Naive thymus-derived CD4-positive, alpha-beta T cell (primary cell): ENCODE measurements around the gene DERA. TPM values are rescaled to one million over a fixed set of nuclear protein-coding genes. Genes with fewer than 3 reads are reported as not detected.

ENCODE experiments used
- ATAC-seq: fragments of 150-1000 bp; cut with Tn5 transposase; 2 replicates; pipeline ENCODE4 v1.10.0; 2021; ENCODE audit warnings: mild to moderate bottlenecking, moderate library complexity
- CTCF ChIA-PET: fragments of 350-600 bp; sonication (Branson Sonifier 250); formaldehyde crosslinking; loops from one replicate; lab custom pipeline; 2021; ENCODE audit warnings: antibody characterized with exemption; lab: Charles Lee
- POLR2A ChIA-PET: fragments of 350-600 bp; sonication (Branson Sonifier 250); formaldehyde crosslinking; loops from one replicate; lab custom pipeline; 2021; ENCODE audit warnings: antibody characterized with exemption, inconsistent platforms; lab: Charles Lee
- DNase-seq, 9 donors: peaks; one replicate each; pipeline versions ENCODE4 v3.0.0 to v3.0.0-alpha.2; 2020 to 2022; ENCODE audit warnings: mixed read lengths in 1 of 9
- H3K27ac ChIP-seq: one replicate; pipeline ENCODE4 v1.7.0; 2013; ENCODE audit warnings: mild to moderate bottlenecking, low read depth, low read length, moderate library complexity
- H3K27me3 ChIP-seq, 2 donors: one replicate each; pipeline ENCODE4 v1.7.0; 2013; ENCODE audit warnings: low read length in 2 of 2, mild to moderate bottlenecking in 2 of 2, moderate library complexity in 2 of 2; ENCODE audit not compliant: control insufficient read depth in 2 of 2, insufficient read depth in 2 of 2
- H3K36me3 ChIP-seq, 3 experiments: 1 replicate in 2 of 3; 2 replicates in 1 of 3; pipeline ENCODE4 v1.7.0; 2013; ENCODE audit warnings: low read length in 3 of 3, mild to moderate bottlenecking in 3 of 3, moderate library complexity in 1 of 3; ENCODE audit not compliant: insufficient read depth in 3 of 3, control insufficient read depth in 2 of 3
- H3K4me1 ChIP-seq, 2 donors: one replicate each; pipeline ENCODE4 v1.7.0; 2013; ENCODE audit warnings: low read length in 2 of 2, mild to moderate bottlenecking in 2 of 2, moderate library complexity in 1 of 2; ENCODE audit not compliant: control insufficient read depth in 2 of 2, insufficient read depth in 2 of 2
- H3K4me3 ChIP-seq: 2 replicates; pipeline ENCODE4 v1.7.0; 2013; ENCODE audit warnings: mild to moderate bottlenecking, low read length
- H3K9me3 ChIP-seq, 3 experiments: 1 replicate in 2 of 3; 2 replicates in 1 of 3; pipeline ENCODE4 v1.7.0; 2013; ENCODE audit warnings: low read length in 3 of 3; ENCODE audit not compliant: control insufficient read depth in 2 of 3
- H3K27ac Mint-ChIP-seq, 9 donors: one replicate each; pipeline ENCODE4 v1.8.0; 2020 to 2022; ENCODE audit warnings: mixed read lengths in 9 of 9, mild to moderate bottlenecking in 8 of 9, moderate library complexity in 5 of 9, inconsistent platforms in 2 of 9
- H3K27me3 Mint-ChIP-seq, 5 donors: one replicate each; pipeline ENCODE4 v1.8.0; 2021 to 2022; ENCODE audit warnings: mixed read lengths in 5 of 5, mild to moderate bottlenecking in 1 of 5
- H3K36me3 Mint-ChIP-seq, 5 donors: one replicate each; pipeline ENCODE4 v1.8.0; 2020 to 2022; ENCODE audit warnings: mixed read lengths in 5 of 5, mild to moderate bottlenecking in 3 of 5, inconsistent platforms in 1 of 5
- H3K4me1 Mint-ChIP-seq, 7 donors: one replicate each; pipeline ENCODE4 v1.8.0; 2020 to 2022; ENCODE audit warnings: mixed read lengths in 7 of 7, mild to moderate bottlenecking in 3 of 7, inconsistent platforms in 1 of 7
- H3K4me3 Mint-ChIP-seq, 10 donors: one replicate each; pipeline ENCODE4 v1.8.0; 2020 to 2022; ENCODE audit warnings: mild to moderate bottlenecking in 10 of 10, mixed read lengths in 10 of 10, moderate library complexity in 6 of 10, inconsistent platforms in 2 of 10
- H3K9me3 Mint-ChIP-seq, 11 donors: one replicate each; pipeline ENCODE4 v1.8.0; 2020 to 2022; ENCODE audit warnings: mixed read lengths in 11 of 11, mild to moderate bottlenecking in 4 of 11, inconsistent platforms in 1 of 11, moderate library complexity in 1 of 11
- intact Hi-C, 2 donors: fragments of 100-400 bp; cut with micrococcal nuclease; formaldehyde crosslinking; loops; one replicate each; pipeline ENCODE4 v1.15.1; 2023
- polyA plus RNA-seq, 2 donors: library from polyadenylated mRNA; unstranded; fragments of 300-500 nt; fragmentation: Illumina TruSeq; gene quantifications; one replicate each; pipeline ENCODE4 v1.2.3, GENCODE V29; 2021
- total RNA-seq, 6 experiments: library from RNA in 5 of 6; stranded (reverse) in 5 of 6; gene quantifications; 1 replicate in 5 of 6; 2 replicates in 1 of 6; pipeline ENCODE4 v1.2.3 and lab custom pipeline; 2021 to 2026

Gene DERA
- total and polyA plus RNA-seq, 7 experiments from 2014 or later, result 8.4 to 33.4 (median 14.6) TPM

DNA sequence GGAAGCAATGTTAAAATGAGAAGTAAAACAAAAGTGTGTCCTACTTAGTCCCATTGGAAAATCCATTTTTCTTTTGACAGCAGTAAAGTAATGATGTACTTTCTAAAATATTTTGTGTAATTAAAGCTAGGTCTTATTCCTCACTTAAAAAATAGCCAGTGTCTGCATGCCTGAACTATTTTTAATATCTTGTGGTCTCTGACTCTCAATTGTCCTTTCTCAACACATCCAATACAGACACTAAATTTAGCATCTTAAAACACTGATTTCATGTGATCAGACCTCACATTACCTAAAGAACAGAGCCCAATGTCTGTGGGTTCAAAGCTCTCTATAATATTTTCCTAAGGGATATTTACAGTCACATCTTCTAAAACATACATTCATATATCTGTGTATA lies 108.0 kb downstream of the DERA start:
- Histone ChIP-seq H3K36me3 (no peaks in the 10 kb centered on the region), H3K27me3 (no peaks in the 10 kb centered on the region), H3K27ac (no peak overlapping the region), H3K9me3 (peaks cover 0 to 25% (median 5%) of the 10 kb centered on the region in 3 experiments), H3K4me1 (no peaks in the 10 kb centered on the region), H3K4me3 (no peak overlapping the region)
- H3K9me3 Mint-ChIP-seq, result peaks cover 8 to 69% (median 38%) of the 10 kb centered on the region in 11 donors
- DNase-seq (no peak), ATAC-seq (no peak)
- CTCF ChIA-PET, result no interaction called here
- POLR2A ChIA-PET, result no interaction called here
- H3K27me3 Mint-ChIP-seq, result no peaks in the 10 kb centered on the region
- no peak overlapping the region for H3K4me3 Mint-ChIP-seq
- H3K27ac Mint-ChIP-seq, result no peak overlapping the region
- peaks cover 26 to 88% (median 84%) of the 10 kb centered on the region in 5 donors for H3K36me3 Mint-ChIP-seq
- intact Hi-C loops, result no loop called here
- no peaks in the 10 kb centered on the region for H3K4me1 Mint-ChIP-seq

- intact Hi-C loops, result no loop called here
- Histone ChIP-seq H3K27me3 (no peaks in the 10 kb centered on the region), H3K4me3 (no peak overlapping the region), H3K36me3 (no peaks in the 10 kb centered on the region), H3K27ac (no peak overlapping the region), H3K4me1 (no peaks in the 10 kb centered on the region), H3K9me3 (peaks cover 0 to 17% (median 0%) of the 10 kb centered on the region in 3 experiments)
- POLR2A ChIA-PET, result no interaction called here
- Mint-ChIP-seq H3K4me3 (no peak overlapping the region), H3K36me3 (peaks cover 18 to 85% (median 80%) of the 10 kb centered on the region in 5 donors), H3K27ac (no peak overlapping the region), H3K4me1 (no peaks in the 10 kb centered on the region), H3K9me3 (peaks cover 8 to 60% (median 35%) of the 10 kb centered on the region in 11 donors), H3K27me3 (no peaks in the 10 kb centered on the region)
- CTCF ChIA-PET, result no interaction called here
- no peak for DNase-seq
- no peak for ATAC-seq
These were observed 108.9 kb downstream of the DERA start for GRCh38 chr12:16020031-16020430.

GRCh38 chr12:16021026-16021425 lies 109.9 kb downstream of the DERA start:
- no peaks in the 10 kb centered on the region for H3K4me1 ChIP-seq
- no peaks in the 10 kb centered on the region for H3K36me3 ChIP-seq
- peaks cover 8 to 51% (median 29%) of the 10 kb centered on the region in 11 donors for H3K9me3 Mint-ChIP-seq
- H3K36me3 Mint-ChIP-seq, result peaks cover 15 to 81% (median 74%) of the 10 kb centered on the region in 5 donors
- no peaks in the 10 kb centered on the region for H3K27me3 Mint-ChIP-seq
- CTCF ChIA-PET, result no interaction called here
- H3K4me1 Mint-ChIP-seq, result no peaks in the 10 kb centered on the region
- POLR2A ChIA-PET, result no interaction called here
- DNase-seq (no peak), ATAC-seq (no peak)
- H3K9me3 ChIP-seq, result peaks cover 0 to 17% (median 0%) of the 10 kb centered on the region in 3 experiments
- H3K27ac Mint-ChIP-seq, result no peak overlapping the region
- no peak overlapping the region for H3K4me3 ChIP-seq
- intact Hi-C loops, result no loop called here
- H3K27ac ChIP-seq, result no peak overlapping the region
- no peak overlapping the region for H3K4me3 Mint-ChIP-seq
- no peaks in the 10 kb centered on the region for H3K27me3 ChIP-seq

DNA sequence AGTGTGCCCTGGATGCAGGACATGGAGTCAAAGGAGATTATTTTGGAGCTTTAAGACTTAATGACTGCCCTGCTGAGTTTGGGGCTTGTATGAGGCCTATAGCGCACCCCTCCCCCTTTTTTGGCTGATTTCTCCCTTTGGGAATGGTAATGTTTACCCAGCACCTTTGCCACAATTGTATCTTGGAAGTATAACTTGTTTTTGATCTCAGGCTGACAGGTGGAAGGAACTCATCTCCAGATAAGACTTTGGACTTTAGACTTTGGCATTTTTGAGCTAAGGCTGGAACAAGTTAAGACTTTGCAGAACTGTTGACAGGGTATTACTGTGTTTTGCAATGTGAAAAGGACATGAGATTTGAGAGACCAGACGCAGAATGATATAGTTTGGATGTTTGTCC lies 110.5 kb downstream of the DERA start:
- Mint-ChIP-seq H3K27ac (no peak overlapping the region), H3K4me3 (no peak overlapping the region), H3K27me3 (no peaks in the 10 kb centered on the region), H3K4me1 (no peaks in the 10 kb centered on the region), H3K9me3 (peaks cover 8 to 51% (median 29%) of the 10 kb centered on the region in 11 donors), H3K36me3 (peaks cover 15 to 85% (median 75%) of the 10 kb centered on the region in 5 donors)
- POLR2A ChIA-PET, result no interaction called here
- DNase-seq (no peak), ATAC-seq (no peak)
- no peak overlapping the region for H3K27ac ChIP-seq
- no peaks in the 10 kb centered on the region for H3K4me1 ChIP-seq
- no peaks in the 10 kb centered on the region for H3K27me3 ChIP-seq
- H3K9me3 ChIP-seq, result peaks cover 0 to 17% (median 0%) of the 10 kb centered on the region in 3 experiments
- H3K36me3 ChIP-seq, result no peaks in the 10 kb centered on the region
- intact Hi-C loops, result no loop called here
- CTCF ChIA-PET, result no interaction called here
- H3K4me3 ChIP-seq, result no peak overlapping the region

- no peak for ATAC-seq
- H3K9me3 Mint-ChIP-seq, result peaks cover 0 to 19% (median 6%) of the 10 kb centered on the region in 11 donors
- no peaks in the 10 kb centered on the region for H3K4me1 ChIP-seq
- H3K27me3 ChIP-seq, result no peaks in the 10 kb centered on the region
- POLR2A ChIA-PET, result no interaction called here
- CTCF ChIA-PET, result no interaction called here
- no peaks in the 10 kb centered on the region for H3K4me1 Mint-ChIP-seq
- no peak for DNase-seq
- no peaks in the 10 kb centered on the region for H3K9me3 ChIP-seq
- H3K36me3 ChIP-seq, result no peaks in the 10 kb centered on the region
- H3K4me3 ChIP-seq, result no peak overlapping the region
- no peak overlapping the region for H3K4me3 Mint-ChIP-seq
- no peak overlapping the region for H3K27ac Mint-ChIP-seq
- H3K27me3 Mint-ChIP-seq, result no peaks in the 10 kb centered on the region
- peaks cover 0 to 71% (median 48%) of the 10 kb centered on the region in 5 donors for H3K36me3 Mint-ChIP-seq
- H3K27ac ChIP-seq, result no peak overlapping the region
- intact Hi-C loops, result no loop called here
These were observed 115.9 kb downstream of the DERA start for GRCh38 chr12:16027002-16027401.

- Histone ChIP-seq H3K27ac (no peak overlapping the region), H3K4me1 (no peaks in the 10 kb centered on the region), H3K4me3 (no peak overlapping the region), H3K36me3 (peaks cover 0 to 8% (median 0%) of the 10 kb centered on the region in 3 experiments), H3K27me3 (no peaks in the 10 kb centered on the region), H3K9me3 (no peaks in the 10 kb centered on the region)
- intact Hi-C loops, result no loop called here
- no peak overlapping the region for H3K27ac Mint-ChIP-seq
- no peak overlapping the region for H3K4me3 Mint-ChIP-seq
- ATAC-seq (no peak), DNase-seq (no peak)
- H3K27me3 Mint-ChIP-seq, result no peaks in the 10 kb centered on the region
- ChIA-PET CTCF (no interaction called here), POLR2A (no interaction called here)
- no peaks in the 10 kb centered on the region for H3K4me1 Mint-ChIP-seq
- H3K36me3 Mint-ChIP-seq, result peaks cover 4 to 68% (median 48%) of the 10 kb centered on the region in 5 donors
- H3K9me3 Mint-ChIP-seq, result no peaks in the 10 kb centered on the region
These were observed 119.6 kb downstream of the DERA start for GRCh38 chr12:16030744-16031143.

DNA sequence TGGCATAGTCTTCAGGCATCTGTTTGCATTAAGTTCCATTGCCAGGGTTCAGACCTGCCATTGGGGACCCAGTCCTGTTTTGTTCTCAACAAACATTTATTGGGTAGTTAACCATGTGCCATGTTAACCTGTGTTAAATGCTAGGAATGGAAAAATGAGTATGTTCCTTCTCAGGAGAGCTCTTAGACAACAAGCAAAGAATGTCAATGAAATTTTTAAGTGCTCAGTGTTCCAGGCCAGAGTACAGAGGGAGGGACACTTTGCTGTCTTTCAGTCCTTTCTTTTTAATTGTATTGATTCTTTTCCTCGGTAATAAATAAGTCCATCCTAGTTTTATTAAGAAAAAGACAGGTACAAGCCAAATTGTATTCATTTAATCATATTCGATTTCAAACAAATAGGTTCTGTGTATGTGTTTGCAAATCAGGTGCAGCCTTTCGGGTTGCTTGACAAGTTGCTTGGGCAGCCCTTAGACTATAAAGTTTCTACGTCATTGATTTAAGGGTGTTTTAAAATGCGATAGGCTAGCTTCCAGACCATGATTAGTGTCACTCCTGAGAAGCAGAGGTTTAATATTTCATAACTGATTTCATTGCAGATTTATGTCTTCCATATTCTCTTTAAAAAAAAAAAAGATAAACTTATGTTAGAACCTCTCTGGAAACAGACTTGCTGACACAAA lies 123.1 kb downstream of the DERA start:
- H3K36me3 ChIP-seq, result peaks cover 0 to 11% (median 0%) of the 10 kb centered on the region in 3 experiments
- no peaks in the 10 kb centered on the region for H3K4me1 Mint-ChIP-seq
- CTCF ChIA-PET, result no interaction called here

More for the DNA sequence above, 123.1 kb downstream of the DERA start:
- no peaks in the 10 kb centered on the region for H3K9me3 ChIP-seq
- Mint-ChIP-seq H3K27ac (no peak overlapping the region), H3K27me3 (no peaks in the 10 kb centered on the region), H3K9me3 (no peaks in the 10 kb centered on the region), H3K36me3 (peaks cover 4 to 68% (median 52%) of the 10 kb centered on the region in 5 donors), H3K4me3 (no peak overlapping the region)
- H3K4me3 ChIP-seq, result no peak overlapping the region
- intact Hi-C loops, result no loop called here
- POLR2A ChIA-PET, result no interaction called here
- no peaks in the 10 kb centered on the region for H3K4me1 ChIP-seq
- ATAC-seq (no peak), DNase-seq (no peak)
- no peaks in the 10 kb centered on the region for H3K27me3 ChIP-seq
- H3K27ac ChIP-seq, result no peak overlapping the region
